RWPE1 (cell line): ENCODE results near the gene FKBP7.
"Not testable (repeated sequence)": the region's sequence is repeated elsewhere in the genome, so short reads cannot be mapped to it uniquely, and the experiment has no call there.

Experiments
- CTCF ChIA-PET: fragments of 350-600 bp; sonication (Branson Sonifier 250); formaldehyde crosslinking; extraction: SDS; loops from one replicate; lab custom pipeline; 2021; lab: Yijun Ruan, JAX
- POLR2A ChIA-PET: fragments of 400-600 bp; formaldehyde crosslinking; extraction: SDS; loops from one replicate; lab custom pipeline; 2020; ENCODE audit warnings: antibody characterized with exemption; ENCODE audit not compliant: low non-redundant PET; lab: Yijun Ruan, JAX
- DNase-seq: peaks from one replicate; pipeline ENCODE4 v3.0.0; 2012; ENCODE audit warnings: low spot score
- H3K27ac ChIP-seq: fragments of 450-650 bp; 2 replicates; pipeline ENCODE4 v1.5.1; 2017
- TF ChIP-seq, protein P1 (sequence below): fragments of 450-650 bp; conservative IDR thresholded peaks from 2 replicates; pipeline ENCODE4 v1.5.1; 2017; ENCODE audit warnings: low read depth, mild to moderate bottlenecking

Gene FKBP7

DNA sequence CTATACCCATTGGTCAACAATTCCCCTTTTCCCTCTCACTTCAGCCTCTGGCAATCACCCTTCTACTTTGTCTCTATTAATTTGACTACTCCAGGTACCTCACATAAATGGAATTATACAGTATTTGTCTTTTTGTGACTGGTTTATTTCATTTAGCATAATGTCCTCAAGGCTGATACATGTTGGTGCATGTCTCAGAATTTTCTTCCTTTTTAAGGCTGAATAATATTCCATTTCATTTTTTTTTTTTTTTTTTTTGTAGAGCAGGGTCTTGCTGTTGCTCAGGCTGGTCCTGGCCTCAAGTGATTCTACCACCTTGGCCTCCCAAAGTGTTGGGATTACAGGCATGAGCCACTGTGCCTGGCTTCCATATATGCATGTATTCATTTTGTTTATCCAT lies 1.9 kb downstream of the FKBP7 start:
- TF ChIP-seq, protein P1, sequence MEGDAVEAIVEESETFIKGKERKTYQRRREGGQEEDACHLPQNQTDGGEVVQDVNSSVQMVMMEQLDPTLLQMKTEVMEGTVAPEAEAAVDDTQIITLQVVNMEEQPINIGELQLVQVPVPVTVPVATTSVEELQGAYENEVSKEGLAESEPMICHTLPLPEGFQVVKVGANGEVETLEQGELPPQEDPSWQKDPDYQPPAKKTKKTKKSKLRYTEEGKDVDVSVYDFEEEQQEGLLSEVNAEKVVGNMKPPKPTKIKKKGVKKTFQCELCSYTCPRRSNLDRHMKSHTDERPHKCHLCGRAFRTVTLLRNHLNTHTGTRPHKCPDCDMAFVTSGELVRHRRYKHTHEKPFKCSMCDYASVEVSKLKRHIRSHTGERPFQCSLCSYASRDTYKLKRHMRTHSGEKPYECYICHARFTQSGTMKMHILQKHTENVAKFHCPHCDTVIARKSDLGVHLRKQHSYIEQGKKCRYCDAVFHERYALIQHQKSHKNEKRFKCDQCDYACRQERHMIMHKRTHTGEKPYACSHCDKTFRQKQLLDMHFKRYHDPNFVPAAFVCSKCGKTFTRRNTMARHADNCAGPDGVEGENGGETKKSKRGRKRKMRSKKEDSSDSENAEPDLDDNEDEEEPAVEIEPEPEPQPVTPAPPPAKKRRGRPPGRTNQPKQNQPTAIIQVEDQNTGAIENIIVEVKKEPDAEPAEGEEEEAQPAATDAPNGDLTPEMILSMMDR = no peak
- H3K27ac ChIP-seq = no peak overlapping the region
- POLR2A ChIA-PET = no interaction called here
- CTCF ChIA-PET = interaction anchor here (0.6 kb wide), 1 partner anchor 13 kb away, joined by 3 read pairs; no protein-coding TSS in a partner anchor
- DNase-seq = no peak

DNA sequence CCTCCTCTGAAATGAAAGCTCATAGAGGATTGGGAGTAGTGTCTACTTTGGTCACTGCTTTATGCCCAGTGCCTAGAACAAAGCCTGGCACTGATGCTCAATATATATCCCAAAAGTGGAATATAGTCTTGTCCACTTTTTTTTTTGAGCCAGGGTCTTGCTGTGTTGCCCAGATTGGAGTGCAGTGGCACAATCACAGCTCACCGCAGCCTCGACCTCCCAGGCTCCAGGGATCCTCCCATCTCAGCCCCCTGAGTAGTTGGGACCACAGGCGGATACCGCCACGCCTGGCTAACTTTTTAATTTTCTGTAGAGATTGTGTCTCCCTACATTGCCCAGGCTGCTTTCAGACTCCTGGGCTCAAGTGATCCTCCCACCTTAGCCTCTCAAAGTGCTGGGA lies 3.8 kb downstream of the FKBP7 start:
- no peak for DNase-seq
- H3K27ac ChIP-seq = no peak overlapping the region
- TF ChIP-seq, protein P1 = no peak
- ChIA-PET CTCF (no interaction called here), POLR2A (no interaction called here)

DNA sequence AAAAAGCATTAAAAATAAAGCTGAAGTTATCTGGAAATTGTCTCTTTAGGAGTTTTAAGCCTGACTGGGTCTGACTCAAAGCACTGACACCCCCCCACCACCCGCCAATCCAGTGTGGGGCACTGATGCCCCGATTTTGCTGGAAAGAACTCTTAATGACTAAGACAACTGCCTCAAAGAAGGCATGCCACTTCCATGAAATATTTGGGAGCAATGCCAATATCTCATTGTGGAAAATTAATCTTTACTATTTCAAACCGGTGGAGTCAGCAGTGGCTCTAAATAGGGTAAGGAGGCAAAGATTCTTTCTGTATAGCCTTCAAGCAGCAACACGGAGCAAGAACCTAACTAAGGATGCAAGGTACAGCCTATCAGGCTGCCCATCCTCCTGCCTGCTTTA lies 4.5 kb downstream of the FKBP7 start:
- TF ChIP-seq, protein P1 = no peak
- no peak overlapping the region for H3K27ac ChIP-seq
- ChIA-PET POLR2A (no interaction called here), CTCF (interaction anchor here (0.6 kb wide), 1 partner anchor 43 kb away, joined by 5 read pairs; no protein-coding TSS in a partner anchor)
- no peak for DNase-seq

DNA sequence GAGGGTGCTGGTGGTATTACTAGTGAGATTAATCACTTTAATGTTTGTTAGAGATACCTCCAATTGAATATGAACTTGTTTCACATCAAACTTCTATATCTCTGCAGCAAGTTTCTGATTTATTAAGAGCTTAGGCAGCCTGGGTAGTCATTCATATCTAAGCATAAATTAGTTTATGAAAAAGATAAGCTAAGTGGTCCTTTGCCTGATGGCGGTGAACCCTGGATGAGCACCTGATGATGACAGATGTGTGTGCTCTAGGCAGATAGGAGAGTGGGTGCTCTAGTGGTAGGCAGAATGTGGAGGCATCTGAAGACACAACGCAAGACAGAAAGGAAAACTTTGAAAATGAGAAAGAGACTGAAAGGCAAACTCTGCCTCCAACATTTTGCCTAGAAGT lies 5.0 kb downstream of the FKBP7 start:
- ChIA-PET CTCF (interaction anchor here (0.6 kb wide), 1 partner anchor 44 kb away, joined by 5 read pairs; no protein-coding TSS in a partner anchor), POLR2A (no interaction called here)
- DNase-seq = no peak
- H3K27ac ChIP-seq = no peak overlapping the region
- TF ChIP-seq, protein P1 = no peak

DNA sequence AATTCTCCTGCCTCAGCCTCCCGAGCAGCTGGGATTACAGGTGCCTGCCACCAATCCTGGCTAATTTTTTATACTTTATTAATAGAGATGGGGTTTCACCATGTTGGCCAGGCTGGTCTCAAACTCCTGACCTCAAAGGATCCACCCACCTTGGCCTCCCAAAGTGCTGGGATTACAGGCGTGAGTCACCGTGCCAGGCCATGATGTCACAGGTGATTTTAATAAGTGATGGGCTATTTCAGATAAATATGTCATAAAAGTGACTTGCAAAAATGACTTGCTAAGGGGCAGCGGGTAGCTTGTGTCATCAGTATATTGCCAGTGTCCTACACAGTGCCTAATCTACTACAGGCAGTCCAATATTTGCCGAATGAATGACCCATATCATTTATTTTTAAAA lies 7.1 kb downstream of the FKBP7 start:
- POLR2A ChIA-PET, H3K27ac ChIP-seq, DNase-seq: not testable (repeated sequence)
- CTCF ChIA-PET = interaction anchor here (0.7 kb wide), 1 partner anchor 52 kb away, joined by 4 read pairs; no protein-coding TSS in a partner anchor

DNA sequence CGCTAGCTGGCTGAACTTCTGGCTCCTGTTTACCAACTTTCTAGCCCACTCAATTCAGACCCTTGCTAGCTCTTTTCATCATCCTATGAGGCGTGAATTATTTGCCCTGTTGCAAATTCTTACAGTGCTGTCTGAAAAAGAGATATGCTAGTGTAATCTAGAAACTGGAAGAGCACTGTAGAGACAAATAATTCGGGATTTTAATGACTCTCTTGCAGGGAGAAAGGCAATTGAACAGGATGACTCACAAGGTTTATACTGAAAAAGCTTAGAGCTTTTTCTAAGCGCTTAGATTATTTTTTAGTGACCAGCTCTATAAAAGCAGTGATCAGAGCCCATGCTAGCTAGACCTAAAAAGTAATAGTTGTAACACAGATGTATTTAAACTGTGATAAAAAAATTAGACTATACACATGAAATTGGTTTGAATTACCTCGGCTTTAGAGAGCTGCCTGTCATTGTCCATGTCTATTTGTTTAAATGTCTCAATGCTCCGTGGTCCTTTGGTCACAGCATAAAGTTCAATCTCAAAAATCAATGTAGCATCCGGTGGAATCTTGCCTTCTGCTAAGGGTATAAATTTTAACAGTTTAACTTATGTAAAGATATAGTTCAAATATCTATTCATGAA lies 9.1 kb downstream of the FKBP7 start:
- no peak for DNase-seq
- CTCF ChIA-PET = no interaction called here

DNA sequence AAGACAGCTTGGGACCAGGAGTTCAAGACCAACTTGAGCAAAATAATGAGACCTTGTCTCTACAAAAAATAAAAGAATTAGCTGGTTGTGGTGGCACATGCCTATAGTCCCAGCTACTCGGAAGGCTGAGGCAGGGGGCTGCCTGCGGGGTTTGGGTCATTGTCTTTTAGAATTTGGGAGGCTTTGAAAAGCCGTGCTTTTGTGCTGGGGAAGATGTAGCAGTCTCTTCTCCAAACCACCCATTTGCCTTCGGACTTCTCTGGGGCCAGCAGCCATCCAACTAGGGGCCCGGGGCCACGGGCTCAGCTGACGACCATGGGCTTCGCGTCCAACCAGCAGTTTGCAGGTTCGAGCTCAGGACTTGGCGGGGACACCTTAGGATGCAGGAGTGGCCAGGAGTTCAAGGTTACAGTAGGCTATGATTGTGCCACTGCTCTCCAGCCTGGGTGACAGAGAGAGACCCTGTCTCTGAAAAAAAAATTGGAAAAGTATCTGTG lies 21.0 kb downstream of the FKBP7 start:
- no peak for DNase-seq
- POLR2A ChIA-PET = no interaction called here

More for the DNA sequence above, 9.1 kb downstream of the FKBP7 start:
- TF ChIP-seq, protein P1 = no peak
- H3K27ac ChIP-seq = no peak overlapping the region
- POLR2A ChIA-PET = no interaction called here

More for the DNA sequence above, 21.0 kb downstream of the FKBP7 start:
- TF ChIP-seq, protein P1 = no peak
- CTCF ChIA-PET = no interaction called here
- H3K27ac ChIP-seq = no peak overlapping the region
